ENCODE results near the gene PAM.

- TF ChIP-seq CTCF (IDR thresholded peaks at IDR 0.05) (no peak), POLR2A (IDR thresholded peaks at IDR 0.05) (no peak)
Observed at GRCh38 chr5:102905056-102905455, 150.0 kb downstream of the PAM start.

Measured in heart left ventricle (tissue), 13 donors.